Esophagus muscularis mucosa (tissue), 4 donors: ENCODE results near the gene DNAAF5. TPM values are rescaled to one million over a fixed set of nuclear protein-coding genes. Genes with fewer than 3 reads are reported as not detected.

ENCODE experiments used
- DNase-seq: peaks from one replicate; pipeline ENCODE4 v3.0.0-alpha.2; 2017; ENCODE audit errors: extremely low spot score
- H3K27ac ChIP-seq, 4 donors: fragments of 200-600 bp; sonication (generic); replicated peaks in 1 of 4; 1 replicate in 3 of 4; 2 replicates in 1 of 4; pipeline ENCODE4 v1.5.1; 2016 to 2019; ENCODE audit warnings: mild to moderate bottlenecking in 1 of 4
- H3K27me3 ChIP-seq, 4 donors: fragments of 200-600 bp; sonication (generic); one replicate each; pipeline versions ENCODE4 v1.5.1 to v1.6.0; 2016 to 2019
- H3K36me3 ChIP-seq, 4 donors: fragments of 200-600 bp; sonication (generic); one replicate each; pipeline ENCODE4 v1.5.1; 2016 to 2019
- H3K4me1 ChIP-seq, 4 donors: fragments of 200-600 bp; sonication (generic); one replicate each; pipeline ENCODE4 v1.5.1; 2016 to 2019
- H3K4me3 ChIP-seq, 4 donors: fragments of 200-600 bp; sonication (generic); 1 replicate in 2 of 4; 2 replicates in 2 of 4; pipeline ENCODE4 v1.5.1; 2016 to 2019; ENCODE audit warnings: mild to moderate bottlenecking in 4 of 4, moderate library complexity in 1 of 4
- H3K9me3 ChIP-seq, 4 donors: fragments of 200-600 bp; sonication (generic); 1 replicate in 3 of 4; 2 replicates in 1 of 4; pipeline ENCODE4 v1.5.1; 2016 to 2019
- EP300 ChIP-seq: sonication (generic); formaldehyde crosslinking; IDR thresholded peaks from one replicate; pipeline ENCODE4 v1.6.1; 2017; ENCODE audit warnings: antibody characterized with exemption
- POLR2A ChIP-seq: fragments of 450-650 bp; IDR thresholded peaks from one replicate; pipeline ENCODE4 v1.6.1; 2017; ENCODE audit warnings: antibody characterized with exemption, moderate library complexity, mild to moderate bottlenecking, low read depth
- POLR2AphosphoS5 ChIP-seq, 2 donors: sonication (generic); formaldehyde crosslinking; IDR thresholded peaks; one replicate each; pipeline ENCODE4 v1.6.1; 2017; ENCODE audit warnings: antibody characterized with exemption in 2 of 2
- WGBS: methylation state at CpG from one replicate; pipeline ENCODE4 v1.1.5; 2018; 5-methylcytosine and 5-hydroxymethylcytosine counted together
- intact Hi-C: fragments of 100-400 bp; cut with DNase I; formaldehyde crosslinking; loops from one replicate; pipeline ENCODE4 v1.15.1; 2023
- total RNA-seq, 4 donors: library from RNA; depleted of rRNA; stranded (reverse); fragments of >200 nt; gene quantifications; one replicate each; pipeline versions ENCODE4 v1.1.0 to v1.2.1, GENCODE V29; 2016
- TF ChIP-seq, protein P1 (sequence below), 3 experiments: fragments of 200-600 bp in 2 of 3; fragments of 450-650 bp in 1 of 3; sonication (generic) in 2 of 3; IDR thresholded peaks; one replicate each; pipeline ENCODE4 v1.5.1; 2017 to 2019; ENCODE audit warnings: antibody characterized with exemption in 3 of 3, mild to moderate bottlenecking in 2 of 3, moderate library complexity in 1 of 3

The DNAAF5 gene
- total RNA-seq, 4 donors from 2014 or later: 21.2 to 32.7 (median 29.4) TPM

- Histone ChIP-seq H3K4me1 (peaks cover 0 to 4% (median 0%) of the 10 kb centered on the region in 4 donors), H3K9me3 (peaks cover 0 to 8% (median 0%) of the 10 kb centered on the region in 4 donors), H3K36me3 (peaks cover 11 to 45% (median 41%) of the 10 kb centered on the region in 4 donors), H3K27ac (no peak overlapping the region), H3K27me3 (no peaks in the 10 kb centered on the region), H3K4me3 (no peak overlapping the region)
- intact Hi-C loops: no loop called here
- 94% methylated on average over 14 of the region's 24 CpGs for WGBS
- no peak for DNase-seq
- no peak for TF ChIP-seq POLR2AphosphoS5 (IDR thresholded peaks at IDR 0.05)
- TF ChIP-seq, protein P1, sequence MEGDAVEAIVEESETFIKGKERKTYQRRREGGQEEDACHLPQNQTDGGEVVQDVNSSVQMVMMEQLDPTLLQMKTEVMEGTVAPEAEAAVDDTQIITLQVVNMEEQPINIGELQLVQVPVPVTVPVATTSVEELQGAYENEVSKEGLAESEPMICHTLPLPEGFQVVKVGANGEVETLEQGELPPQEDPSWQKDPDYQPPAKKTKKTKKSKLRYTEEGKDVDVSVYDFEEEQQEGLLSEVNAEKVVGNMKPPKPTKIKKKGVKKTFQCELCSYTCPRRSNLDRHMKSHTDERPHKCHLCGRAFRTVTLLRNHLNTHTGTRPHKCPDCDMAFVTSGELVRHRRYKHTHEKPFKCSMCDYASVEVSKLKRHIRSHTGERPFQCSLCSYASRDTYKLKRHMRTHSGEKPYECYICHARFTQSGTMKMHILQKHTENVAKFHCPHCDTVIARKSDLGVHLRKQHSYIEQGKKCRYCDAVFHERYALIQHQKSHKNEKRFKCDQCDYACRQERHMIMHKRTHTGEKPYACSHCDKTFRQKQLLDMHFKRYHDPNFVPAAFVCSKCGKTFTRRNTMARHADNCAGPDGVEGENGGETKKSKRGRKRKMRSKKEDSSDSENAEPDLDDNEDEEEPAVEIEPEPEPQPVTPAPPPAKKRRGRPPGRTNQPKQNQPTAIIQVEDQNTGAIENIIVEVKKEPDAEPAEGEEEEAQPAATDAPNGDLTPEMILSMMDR (IDR thresholded peaks at IDR 0.05): no peak
Measured at GRCh38 chr7:738723-739454, 12.4 kb downstream of the DNAAF5 start.

GRCh38 chr7:739455-739982, 13.0 kb downstream of the DNAAF5 start:
- intact Hi-C loops: no loop called here
- Histone ChIP-seq H3K27ac (no peak overlapping the region), H3K4me1 (peaks cover 0 to 4% (median 0%) of the 10 kb centered on the region in 4 donors), H3K36me3 (peaks cover 11 to 49% (median 41%) of the 10 kb centered on the region in 4 donors), H3K27me3 (no peaks in the 10 kb centered on the region), H3K9me3 (peaks cover 0 to 2% (median 0%) of the 10 kb centered on the region in 4 donors), H3K4me3 (no peak overlapping the region)
- TF ChIP-seq POLR2A (no peak), POLR2AphosphoS5 (IDR thresholded peaks at IDR 0.05) (no peak), EP300 (no peak)
- TF ChIP-seq, protein P1 (IDR thresholded peaks at IDR 0.05): no peak
- WGBS: 97% methylated on average over 29 of the region's 31 CpGs
- no peak for DNase-seq

DNA sequence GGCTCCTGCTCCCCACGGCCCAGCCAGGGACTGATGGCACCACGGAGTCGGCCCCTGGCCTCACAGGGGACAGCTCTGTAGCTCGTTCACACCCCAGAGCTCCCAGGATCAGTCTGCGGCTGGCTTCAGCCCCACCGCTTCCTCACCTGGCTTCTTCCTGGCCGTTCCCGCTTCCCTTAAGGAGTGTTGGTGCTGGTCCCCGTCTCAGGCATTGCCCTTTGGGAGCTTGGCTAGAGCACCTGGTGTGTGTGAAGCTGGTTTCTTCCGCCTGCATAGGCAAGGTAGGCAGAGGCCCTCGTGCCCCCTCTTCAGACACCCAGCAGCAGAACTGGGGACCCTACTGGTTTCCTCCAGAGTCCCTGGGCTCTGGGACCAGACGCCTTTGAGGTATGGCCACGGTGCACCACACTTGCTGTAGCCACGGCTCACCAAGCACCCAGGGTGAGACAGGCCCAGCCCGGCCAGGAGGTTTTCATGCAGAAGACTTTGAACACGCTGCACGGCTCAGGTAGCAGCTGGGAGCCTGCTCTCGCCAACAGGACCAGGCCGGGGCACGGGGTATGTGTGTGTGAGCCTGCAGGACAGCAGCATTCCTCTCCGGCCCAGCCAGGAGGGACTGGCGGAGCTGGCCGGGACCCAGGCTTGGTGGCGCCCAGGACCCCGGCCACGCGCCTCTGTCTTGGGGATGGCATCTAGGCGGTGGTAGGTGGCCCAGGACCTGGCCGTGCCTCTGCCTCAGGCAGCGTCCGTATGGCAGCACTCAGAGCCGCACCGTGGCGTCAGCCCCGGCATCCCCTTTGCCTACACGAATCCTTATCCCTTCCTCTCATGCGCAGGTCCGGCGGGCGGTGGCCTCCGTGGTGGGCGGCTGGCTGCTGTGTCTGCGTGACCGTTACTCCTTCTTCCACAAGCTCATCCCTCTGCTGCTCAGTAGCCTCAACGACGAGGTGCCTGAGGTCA, 13.8 kb downstream of the DNAAF5 start:
- DNase-seq: no peak
- TF ChIP-seq POLR2A (no peak), EP300 (no peak), POLR2AphosphoS5 (IDR thresholded peaks at IDR 0.05) (no peak)
- TF ChIP-seq, protein P1 (IDR thresholded peaks at IDR 0.05): no peak
- intact Hi-C loops: no loop called here
- 95% methylated on average over 17 of the region's 46 CpGs for WGBS
- peaks cover 11 to 57% (median 45%) of the 10 kb centered on the region in 4 donors for H3K36me3 ChIP-seq
- peaks cover 0 to 4% (median 0%) of the 10 kb centered on the region in 4 donors for H3K4me1 ChIP-seq
- no peaks in the 10 kb centered on the region for H3K9me3 ChIP-seq
- H3K27ac ChIP-seq: no peak overlapping the region
- H3K4me3 ChIP-seq: no peak overlapping the region
- no peaks in the 10 kb centered on the region for H3K27me3 ChIP-seq

GRCh38 chr7:741191-741671, 14.7 kb downstream of the DNAAF5 start:
- 95% methylated on average over 3 of the region's 17 CpGs for WGBS
- intact Hi-C loops: no loop called here
- peaks cover 0 to 4% (median 0%) of the 10 kb centered on the region in 4 donors for H3K4me1 ChIP-seq
- no peaks in the 10 kb centered on the region for H3K27me3 ChIP-seq
- H3K9me3 ChIP-seq: no peaks in the 10 kb centered on the region
- H3K27ac ChIP-seq: no peak overlapping the region
- DNase-seq: no peak
- peaks cover 11 to 61% (median 46%) of the 10 kb centered on the region in 4 donors for H3K36me3 ChIP-seq
- TF ChIP-seq POLR2AphosphoS5 (IDR thresholded peaks at IDR 0.05) (no peak), POLR2A (no peak), EP300 (no peak)
- TF ChIP-seq, protein P1 (IDR thresholded peaks at IDR 0.05): no peak
- no peak overlapping the region for H3K4me3 ChIP-seq
